GM23338 (cell line): ENCODE data around the gene POU2AF3. TPM values are rescaled to one million over a fixed set of nuclear protein-coding genes. Genes with fewer than 3 reads are reported as not detected.
A peak's percentile ranks its signal among the peaks of the same experiment; 100 is the strongest.

Experiments
- ATAC-seq: fragments of 200-7000 bp; cut with Tn5 transposase; 3 replicates; pipeline ENCODE4 v1.9.1; 2020
- DNase-seq: peaks from one replicate; pipeline ENCODE4 v3.0.0-alpha.2; 2015; ENCODE audit warnings: low spot score
- H2AFZ ChIP-seq: fragments of 200-600 bp; sonication (generic); 2 replicates; pipeline ENCODE4 v1.8.0; 2016; ENCODE audit warnings: antibody characterized with exemption, mild to moderate bottlenecking, moderate library complexity
- H3F3A ChIP-seq: fragments of 200-600 bp; sonication (generic); replicated peaks from 2 replicates; pipeline ENCODE4 v1.8.0; 2017; ENCODE audit warnings: antibody characterized with exemption, mixed run types, low read depth
- H3K27ac ChIP-seq: fragments of 200-600 bp; sonication (generic); 2 replicates; pipeline ENCODE4 v1.6.1; 2016; ENCODE audit warnings: low read depth
- H3K27me3 ChIP-seq: fragments of 200-600 bp; sonication (generic); 2 replicates; pipeline ENCODE4 v1.8.0; 2016; ENCODE audit warnings: mild to moderate bottlenecking, mixed run types, moderate library complexity; ENCODE audit not compliant: insufficient read depth
- H3K36me3 ChIP-seq: fragments of 200-600 bp; sonication (generic); 2 replicates; pipeline ENCODE4 v1.8.0; 2016; ENCODE audit warnings: mild to moderate bottlenecking; ENCODE audit not compliant: insufficient read depth
- H3K4me1 ChIP-seq: fragments of 200-600 bp; sonication (generic); 2 replicates; pipeline ENCODE4 v1.8.0; 2016; ENCODE audit warnings: mild to moderate bottlenecking, moderate library complexity; ENCODE audit not compliant: insufficient read depth
- H3K4me2 ChIP-seq: fragments of 200-600 bp; sonication (generic); 2 replicates; pipeline ENCODE4 v1.7.1; 2017; ENCODE audit warnings: mixed run types
- H3K4me3 ChIP-seq: fragments of 200-600 bp; sonication (generic); 2 replicates; pipeline ENCODE4 v1.6.1; 2016; ENCODE audit warnings: mixed run types
- H3K79me2 ChIP-seq: fragments of 200-600 bp; sonication (generic); replicated peaks from 2 replicates; pipeline ENCODE4 v1.8.0; 2017; ENCODE audit warnings: mild to moderate bottlenecking; ENCODE audit not compliant: insufficient read depth
- H3K9me2 ChIP-seq: fragments of 200-600 bp; sonication (generic); 2 replicates; pipeline ENCODE4 v1.8.0; 2017; ENCODE audit not compliant: insufficient read depth
- H4K20me1 ChIP-seq: fragments of 200-600 bp; sonication (generic); replicated peaks from 2 replicates; pipeline ENCODE4 v1.8.0; 2017; ENCODE audit warnings: mild to moderate bottlenecking; ENCODE audit not compliant: insufficient read depth
- H3K27ac Mint-ChIP-seq: 2 replicates; pipeline ENCODE4 v1.8.0; 2020; ENCODE audit warnings: inconsistent platforms, mild to moderate bottlenecking, moderate library complexity, mixed read lengths
- H3K27me3 Mint-ChIP-seq: 3 replicates; pipeline ENCODE4 v1.8.0; 2022; ENCODE audit warnings: low read depth, mild to moderate bottlenecking, moderate library complexity, mixed read lengths, inconsistent platforms; ENCODE audit not compliant: insufficient read depth, poor library complexity
- H3K36me3 Mint-ChIP-seq: 3 replicates; pipeline ENCODE4 v1.8.0; 2021; ENCODE audit warnings: low read depth, mild to moderate bottlenecking, inconsistent platforms, moderate library complexity, mixed read lengths
- H3K4me1 Mint-ChIP-seq: 3 replicates; pipeline ENCODE4 v1.8.0; 2020; ENCODE audit warnings: mild to moderate bottlenecking, inconsistent platforms, mixed read lengths
- H3K4me3 Mint-ChIP-seq: 3 replicates; pipeline ENCODE4 v1.8.0; 2021; ENCODE audit warnings: moderate library complexity, mild to moderate bottlenecking, inconsistent platforms, mixed read lengths
- H3K9me3 Mint-ChIP-seq: 3 replicates; pipeline ENCODE4 v1.8.0; 2020; ENCODE audit warnings: moderate library complexity, mild to moderate bottlenecking, inconsistent platforms, mixed read lengths
- CREB1 ChIP-seq: fragments of 250-450 bp; sonication (Bioruptor Pico); IDR thresholded peaks from 2 replicates; pipeline ENCODE4 v1.5.0; 2020; ENCODE audit warnings: low read depth, mild to moderate bottlenecking, moderate library complexity
- EZH2 ChIP-seq: fragments of 200-600 bp; sonication (generic); IDR thresholded peaks from one replicate; pipeline ENCODE4 v1.8.0; 2017; ENCODE audit warnings: antibody characterized with exemption, mild to moderate bottlenecking, low read depth; ENCODE audit not compliant: unreplicated experiment
- EZH2phosphoT487 ChIP-seq: fragments of 200-600 bp; sonication (generic); IDR thresholded peaks from one replicate; pipeline ENCODE4 v1.8.1; 2018; ENCODE audit warnings: antibody characterized with exemption; ENCODE audit not compliant: unreplicated experiment
- NANOG ChIP-seq: IDR thresholded peaks from 2 replicates; pipeline ENCODE4 v1.6.1; 2016; ENCODE audit warnings: antibody characterized with exemption, borderline replicate concordance
- STAT1 ChIP-seq: IDR thresholded peaks from one replicate; pipeline ENCODE4 v1.6.1; 2016; ENCODE audit warnings: antibody characterized with exemption; ENCODE audit not compliant: unreplicated experiment
- ZNF114 ChIP-seq: fragments of 250-450 bp; sonication (Bioruptor Pico); IDR thresholded peaks from 2 replicates; pipeline ENCODE4 v1.5.0; 2020; ENCODE audit warnings: mild to moderate bottlenecking, moderate library complexity
- ZNF331 ChIP-seq: fragments of 250-450 bp; sonication (Bioruptor Pico); IDR thresholded peaks from 2 replicates; pipeline ENCODE4 v1.5.0; 2020; ENCODE audit warnings: low read depth, mild to moderate bottlenecking, moderate library complexity
- polyA plus RNA-seq: library from polyadenylated mRNA; unstranded; fragments of >200 nt; fragmentation: Nextera tagmentation; extraction: Ambion mirVana; gene quantifications from 2 replicates; pipeline ENCODE4 v1.2.1, GENCODE V29; 2016
- total RNA-seq: library from RNA; depleted of rRNA; stranded (reverse); fragments of >200 nt; shearing (Covaris generic); gene quantifications from 2 replicates; pipeline ENCODE4 v1.2.3, GENCODE V29; 2014
- TF ChIP-seq, protein P1 (sequence below): fragments of 250-450 bp; sonication (Bioruptor Pico); IDR thresholded peaks from 2 replicates; pipeline ENCODE4 v1.5.0; 2020; ENCODE audit warnings: mild to moderate bottlenecking, moderate library complexity
- TF ChIP-seq, protein P2 (sequence below), 2 experiments: fragments of 200-600 bp in 1 of 2; sonication (generic) in 1 of 2; conservative IDR thresholded peaks; 2 replicates each; pipeline versions ENCODE4 v1.5.1 to v1.6.1; 2016 to 2017; ENCODE audit warnings: antibody characterized with exemption in 2 of 2, low read depth in 2 of 2, mild to moderate bottlenecking in 2 of 2, moderate library complexity in 1 of 2
- TF ChIP-seq, protein P3 (sequence below): IDR thresholded peaks from one replicate; pipeline ENCODE4 v1.6.1; 2018; ENCODE audit warnings: antibody characterized with exemption; ENCODE audit not compliant: unreplicated experiment

Gene POU2AF3
- total and polyA plus RNA-seq, 2 experiments from 2014 or later, result 2.7 to 3.4 TPM

DNA sequence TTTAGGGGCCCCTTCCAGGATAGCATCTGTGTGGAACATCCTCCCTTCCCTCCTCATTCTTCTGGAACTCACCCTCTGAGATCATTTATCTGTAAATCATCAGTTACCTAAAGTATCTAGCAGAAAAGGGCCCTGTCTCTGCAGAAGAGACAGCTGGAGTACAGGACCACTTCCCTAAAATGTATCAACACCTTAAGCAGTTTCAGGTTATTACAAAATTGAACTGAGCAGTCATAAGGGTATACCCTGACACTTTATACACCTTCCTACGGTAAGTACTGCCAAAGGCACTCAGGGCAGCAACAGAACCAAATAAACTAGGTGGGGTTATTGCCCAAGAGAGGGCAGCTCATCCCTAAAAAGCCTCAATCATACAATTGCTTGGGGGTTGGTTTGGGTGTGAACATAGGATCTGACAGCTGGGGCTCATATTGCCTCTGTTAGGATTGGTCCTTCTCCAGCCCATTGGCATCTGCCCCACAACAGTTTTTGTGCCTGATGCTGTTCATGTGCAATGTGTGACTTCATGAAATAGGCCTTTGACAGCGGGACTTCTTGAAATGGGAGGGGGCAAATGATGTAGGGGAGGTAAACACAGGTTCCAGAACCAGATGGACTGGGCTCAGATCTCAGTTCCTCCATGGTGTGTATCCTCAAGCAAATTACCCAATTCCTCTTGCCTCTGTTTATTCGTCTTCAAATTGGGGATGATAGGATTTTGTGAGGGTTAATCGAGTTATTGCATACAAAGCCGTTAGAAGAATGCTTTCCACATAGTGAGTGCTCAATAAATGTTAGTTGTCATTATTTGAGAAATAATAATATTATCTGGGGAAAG is 2.9 kb downstream of the POU2AF3 start (continued):
- TF ChIP-seq, protein P1, sequence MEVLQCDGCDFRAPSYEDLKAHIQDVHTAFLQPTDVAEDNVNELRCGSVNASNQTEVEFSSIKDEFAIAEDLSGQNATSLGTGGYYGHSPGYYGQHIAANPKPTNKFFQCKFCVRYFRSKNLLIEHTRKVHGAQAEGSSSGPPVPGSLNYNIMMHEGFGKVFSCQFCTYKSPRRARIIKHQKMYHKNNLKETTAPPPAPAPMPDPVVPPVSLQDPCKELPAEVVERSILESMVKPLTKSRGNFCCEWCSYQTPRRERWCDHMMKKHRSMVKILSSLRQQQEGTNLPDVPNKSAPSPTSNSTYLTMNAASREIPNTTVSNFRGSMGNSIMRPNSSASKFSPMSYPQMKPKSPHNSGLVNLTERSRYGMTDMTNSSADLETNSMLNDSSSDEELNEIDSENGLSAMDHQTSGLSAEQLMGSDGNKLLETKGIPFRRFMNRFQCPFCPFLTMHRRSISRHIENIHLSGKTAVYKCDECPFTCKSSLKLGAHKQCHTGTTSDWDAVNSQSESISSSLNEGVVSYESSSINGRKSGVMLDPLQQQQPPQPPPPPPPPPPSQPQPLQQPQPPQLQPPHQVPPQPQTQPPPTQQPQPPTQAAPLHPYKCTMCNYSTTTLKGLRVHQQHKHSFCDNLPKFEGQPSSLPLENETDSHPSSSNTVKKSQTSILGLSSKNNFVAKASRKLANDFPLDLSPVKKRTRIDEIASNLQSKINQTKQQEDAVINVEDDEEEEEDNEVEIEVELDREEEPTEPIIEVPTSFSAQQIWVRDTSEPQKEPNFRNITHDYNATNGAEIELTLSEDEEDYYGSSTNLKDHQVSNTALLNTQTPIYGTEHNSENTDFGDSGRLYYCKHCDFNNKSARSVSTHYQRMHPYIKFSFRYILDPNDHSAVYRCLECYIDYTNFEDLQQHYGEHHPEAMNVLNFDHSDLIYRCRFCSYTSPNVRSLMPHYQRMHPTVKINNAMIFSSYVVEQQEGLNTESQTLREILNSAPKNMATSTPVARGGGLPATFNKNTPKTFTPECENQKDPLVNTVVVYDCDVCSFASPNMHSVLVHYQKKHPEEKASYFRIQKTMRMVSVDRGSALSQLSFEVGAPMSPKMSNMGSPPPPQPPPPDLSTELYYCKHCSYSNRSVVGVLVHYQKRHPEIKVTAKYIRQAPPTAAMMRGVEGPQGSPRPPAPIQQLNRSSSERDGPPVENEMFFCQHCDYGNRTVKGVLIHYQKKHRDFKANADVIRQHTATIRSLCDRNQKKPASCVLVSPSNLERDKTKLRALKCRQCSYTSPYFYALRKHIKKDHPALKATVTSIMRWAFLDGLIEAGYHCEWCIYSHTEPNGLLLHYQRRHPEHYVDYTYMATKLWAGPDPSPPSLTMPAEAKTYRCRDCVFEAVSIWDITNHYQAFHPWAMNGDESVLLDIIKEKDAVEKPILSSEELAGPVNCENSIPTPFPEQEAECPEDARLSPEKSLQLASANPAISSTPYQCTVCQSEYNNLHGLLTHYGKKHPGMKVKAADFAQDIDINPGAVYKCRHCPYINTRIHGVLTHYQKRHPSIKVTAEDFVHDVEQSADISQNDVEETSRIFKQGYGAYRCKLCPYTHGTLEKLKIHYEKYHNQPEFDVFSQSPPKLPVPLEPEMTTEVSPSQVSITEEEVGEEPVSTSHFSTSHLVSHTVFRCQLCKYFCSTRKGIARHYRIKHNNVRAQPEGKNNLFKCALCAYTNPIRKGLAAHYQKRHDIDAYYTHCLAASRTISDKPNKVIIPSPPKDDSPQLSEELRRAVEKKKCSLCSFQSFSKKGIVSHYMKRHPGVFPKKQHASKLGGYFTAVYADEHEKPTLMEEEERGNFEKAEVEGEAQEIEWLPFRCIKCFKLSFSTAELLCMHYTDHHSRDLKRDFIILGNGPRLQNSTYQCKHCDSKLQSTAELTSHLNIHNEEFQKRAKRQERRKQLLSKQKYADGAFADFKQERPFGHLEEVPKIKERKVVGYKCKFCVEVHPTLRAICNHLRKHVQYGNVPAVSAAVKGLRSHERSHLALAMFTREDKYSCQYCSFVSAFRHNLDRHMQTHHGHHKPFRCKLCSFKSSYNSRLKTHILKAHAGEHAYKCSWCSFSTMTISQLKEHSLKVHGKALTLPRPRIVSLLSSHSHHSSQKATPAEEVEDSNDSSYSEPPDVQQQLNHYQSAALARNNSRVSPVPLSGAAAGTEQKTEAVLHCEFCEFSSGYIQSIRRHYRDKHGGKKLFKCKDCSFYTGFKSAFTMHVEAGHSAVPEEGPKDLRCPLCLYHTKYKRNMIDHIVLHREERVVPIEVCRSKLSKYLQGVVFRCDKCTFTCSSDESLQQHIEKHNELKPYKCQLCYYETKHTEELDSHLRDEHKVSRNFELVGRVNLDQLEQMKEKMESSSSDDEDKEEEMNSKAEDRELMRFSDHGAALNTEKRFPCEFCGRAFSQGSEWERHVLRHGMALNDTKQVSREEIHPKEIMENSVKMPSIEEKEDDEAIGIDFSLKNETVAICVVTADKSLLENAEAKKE (CRISPR knock-in tag), result no peak
- TF ChIP-seq, protein P2, sequence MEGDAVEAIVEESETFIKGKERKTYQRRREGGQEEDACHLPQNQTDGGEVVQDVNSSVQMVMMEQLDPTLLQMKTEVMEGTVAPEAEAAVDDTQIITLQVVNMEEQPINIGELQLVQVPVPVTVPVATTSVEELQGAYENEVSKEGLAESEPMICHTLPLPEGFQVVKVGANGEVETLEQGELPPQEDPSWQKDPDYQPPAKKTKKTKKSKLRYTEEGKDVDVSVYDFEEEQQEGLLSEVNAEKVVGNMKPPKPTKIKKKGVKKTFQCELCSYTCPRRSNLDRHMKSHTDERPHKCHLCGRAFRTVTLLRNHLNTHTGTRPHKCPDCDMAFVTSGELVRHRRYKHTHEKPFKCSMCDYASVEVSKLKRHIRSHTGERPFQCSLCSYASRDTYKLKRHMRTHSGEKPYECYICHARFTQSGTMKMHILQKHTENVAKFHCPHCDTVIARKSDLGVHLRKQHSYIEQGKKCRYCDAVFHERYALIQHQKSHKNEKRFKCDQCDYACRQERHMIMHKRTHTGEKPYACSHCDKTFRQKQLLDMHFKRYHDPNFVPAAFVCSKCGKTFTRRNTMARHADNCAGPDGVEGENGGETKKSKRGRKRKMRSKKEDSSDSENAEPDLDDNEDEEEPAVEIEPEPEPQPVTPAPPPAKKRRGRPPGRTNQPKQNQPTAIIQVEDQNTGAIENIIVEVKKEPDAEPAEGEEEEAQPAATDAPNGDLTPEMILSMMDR (conservative IDR thresholded peaks at IDR 0.05; ENCODE audit: low read depth in 2 of 2), result no peak
- TF ChIP-seq NANOG (no peak), CREB1 (CRISPR knock-in tag) (no peak), EZH2phosphoT487 (no peak)

DNA sequence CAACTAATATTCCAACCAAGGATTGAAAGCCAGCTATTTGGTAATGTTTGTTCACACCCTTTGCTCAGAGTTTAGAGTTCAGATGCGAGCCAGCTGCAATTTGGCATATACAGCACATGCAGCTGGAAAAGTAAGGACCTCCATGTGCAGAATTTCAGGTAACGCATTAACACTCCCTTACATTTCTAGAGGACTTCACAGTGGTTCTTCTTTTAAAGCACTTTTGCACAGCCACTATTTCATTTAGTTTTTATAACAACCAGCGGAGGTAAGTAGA is 3.4 kb downstream of the POU2AF3 start:
- no peaks in the 10 kb centered on the region; the same call in 2 of the 3 replicates for H3K36me3 Mint-ChIP-seq
- ATAC-seq (no peak), DNase-seq (no peak)
- Histone ChIP-seq H3K36me3 (no peaks in the 10 kb centered on the region), H3K27me3 (peaks cover 35% of the 10 kb centered on the region), H3K4me1 (peaks cover 22% of the 10 kb centered on the region), H4K20me1 (no peaks in the 10 kb centered on the region), H3K79me2 (no peaks in the 10 kb centered on the region), H3K4me3 (no peak overlapping the region), H3K4me2 (0 out of 2 replicates have a peak overlapping the region, but pooled peaks have one; percentile 46), H2AFZ (no peak overlapping the region), H3K9me2 (no peaks in the 10 kb centered on the region), H3K27ac (no peak overlapping the region), H3F3A (0 out of 2 replicates have a peak, but pooled peaks cover 5% of the 10 kb centered on the region)
- peaks cover 28% of the 10 kb centered on the region for H3K27me3 Mint-ChIP-seq
- H3K9me3 Mint-ChIP-seq, result no peaks in the 10 kb centered on the region
- H3K4me1 Mint-ChIP-seq, result peaks cover 33% of the 10 kb centered on the region
- no peak overlapping the region for H3K4me3 Mint-ChIP-seq
- H3K27ac Mint-ChIP-seq, result no peak overlapping the region
- no peak for TF ChIP-seq STAT1
- TF ChIP-seq NANOG, result no peak
- TF ChIP-seq, protein P3, sequence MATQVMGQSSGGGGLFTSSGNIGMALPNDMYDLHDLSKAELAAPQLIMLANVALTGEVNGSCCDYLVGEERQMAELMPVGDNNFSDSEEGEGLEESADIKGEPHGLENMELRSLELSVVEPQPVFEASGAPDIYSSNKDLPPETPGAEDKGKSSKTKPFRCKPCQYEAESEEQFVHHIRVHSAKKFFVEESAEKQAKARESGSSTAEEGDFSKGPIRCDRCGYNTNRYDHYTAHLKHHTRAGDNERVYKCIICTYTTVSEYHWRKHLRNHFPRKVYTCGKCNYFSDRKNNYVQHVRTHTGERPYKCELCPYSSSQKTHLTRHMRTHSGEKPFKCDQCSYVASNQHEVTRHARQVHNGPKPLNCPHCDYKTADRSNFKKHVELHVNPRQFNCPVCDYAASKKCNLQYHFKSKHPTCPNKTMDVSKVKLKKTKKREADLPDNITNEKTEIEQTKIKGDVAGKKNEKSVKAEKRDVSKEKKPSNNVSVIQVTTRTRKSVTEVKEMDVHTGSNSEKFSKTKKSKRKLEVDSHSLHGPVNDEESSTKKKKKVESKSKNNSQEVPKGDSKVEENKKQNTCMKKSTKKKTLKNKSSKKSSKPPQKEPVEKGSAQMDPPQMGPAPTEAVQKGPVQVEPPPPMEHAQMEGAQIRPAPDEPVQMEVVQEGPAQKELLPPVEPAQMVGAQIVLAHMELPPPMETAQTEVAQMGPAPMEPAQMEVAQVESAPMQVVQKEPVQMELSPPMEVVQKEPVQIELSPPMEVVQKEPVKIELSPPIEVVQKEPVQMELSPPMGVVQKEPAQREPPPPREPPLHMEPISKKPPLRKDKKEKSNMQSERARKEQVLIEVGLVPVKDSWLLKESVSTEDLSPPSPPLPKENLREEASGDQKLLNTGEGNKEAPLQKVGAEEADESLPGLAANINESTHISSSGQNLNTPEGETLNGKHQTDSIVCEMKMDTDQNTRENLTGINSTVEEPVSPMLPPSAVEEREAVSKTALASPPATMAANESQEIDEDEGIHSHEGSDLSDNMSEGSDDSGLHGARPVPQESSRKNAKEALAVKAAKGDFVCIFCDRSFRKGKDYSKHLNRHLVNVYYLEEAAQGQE, result no peak
- TF ChIP-seq EZH2, result no peak
- no peak for TF ChIP-seq ZNF114 (CRISPR knock-in tag)
- no peak for TF ChIP-seq ZNF331 (CRISPR knock-in tag)
- no peak for TF ChIP-seq CREB1 (CRISPR knock-in tag)
- TF ChIP-seq, protein P2 (conservative IDR thresholded peaks at IDR 0.05; ENCODE audit: low read depth in 2 of 2), result no peak
